Measurements from ENCODE around the gene EIF1.

- TF ChIP-seq GATA2 (IDR thresholded peaks at IDR 0.05; ENCODE audit: low read depth, low read length) (no peak), GATA3 (IDR thresholded peaks at IDR 0.05; ENCODE audit: low read depth, low read length) (no peak)
Measured at GRCh38 chr17:41648411-41649195, 40.1 kb upstream of the EIF1 start.

Data from SH-SY5Y (cell line).